Adipose tissue (tissue), 3 donors: Measurements from ENCODE around the gene ZNF277. TPM values are rescaled to one million over a fixed set of nuclear protein-coding genes. Genes with fewer than 3 reads are reported as not detected.
"Not testable (repeated sequence)": the region's sequence is repeated elsewhere in the genome, so short reads cannot be mapped to it uniquely, and the experiment has no call there.

Experiments
- H3K27ac ChIP-seq: one replicate; pipeline ENCODE4 v1.5.1; 2013; ENCODE audit warnings: low read depth, low read length
- WGBS, 3 donors: extraction: QIAGEN DNeasy Blood & Tissue Kit; methylation state at CpG; one replicate each; pipeline ENCODE4 v1.1.7; 2013; 5-methylcytosine and 5-hydroxymethylcytosine counted together
- polyA plus RNA-seq, 3 donors: library from polyadenylated mRNA; stranded (reverse); fragments of 200-250 nt; gene quantifications; one replicate each; pipeline ENCODE4 v1.2.3, GENCODE V29; 2013
- donor health status: healthy with polysubstance abuse.
- donor health status: Bipolar disorder and iron deficiency.
- donor health status: healthy.

ZNF277 gene
- polyA plus RNA-seq, 3 donors = 10.5 to 18.6 (median 15.0) TPM

DNA sequence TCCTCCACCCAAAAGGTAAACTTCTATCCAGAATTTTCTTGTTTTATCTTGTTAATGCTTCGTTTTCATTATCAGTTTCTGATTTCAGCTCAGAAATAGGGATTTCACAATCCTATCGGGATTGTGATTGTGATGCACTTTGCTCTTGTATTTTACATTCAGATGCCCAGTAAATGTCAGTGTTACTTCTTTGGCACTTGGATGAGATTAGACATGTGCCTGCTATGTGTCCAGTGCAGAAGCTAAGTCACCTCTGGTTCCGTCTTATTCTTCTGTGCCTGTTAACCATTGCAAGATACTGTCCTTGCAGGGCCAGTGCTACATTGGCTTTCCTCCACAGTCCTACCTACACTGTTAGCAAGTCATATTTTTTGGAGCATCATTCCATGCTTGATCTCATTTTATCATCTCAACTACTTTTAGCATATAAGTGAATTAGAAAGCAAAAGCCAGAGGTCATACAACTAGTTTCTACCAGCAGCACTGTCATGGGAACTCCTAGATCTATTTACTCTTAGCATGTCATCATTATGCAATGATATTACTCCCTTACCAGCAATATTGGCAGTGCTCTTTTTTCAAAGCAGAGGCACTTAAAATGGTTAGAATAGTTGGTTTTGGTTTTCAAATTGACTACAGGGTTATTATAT lies 26.7 kb downstream of the ZNF277 start:
- H3K27ac ChIP-seq = no peak overlapping the region
- WGBS, 3 donors = 58 to 70% (median 63%) methylated on average over 3 of the region's 3 CpGs

DNA sequence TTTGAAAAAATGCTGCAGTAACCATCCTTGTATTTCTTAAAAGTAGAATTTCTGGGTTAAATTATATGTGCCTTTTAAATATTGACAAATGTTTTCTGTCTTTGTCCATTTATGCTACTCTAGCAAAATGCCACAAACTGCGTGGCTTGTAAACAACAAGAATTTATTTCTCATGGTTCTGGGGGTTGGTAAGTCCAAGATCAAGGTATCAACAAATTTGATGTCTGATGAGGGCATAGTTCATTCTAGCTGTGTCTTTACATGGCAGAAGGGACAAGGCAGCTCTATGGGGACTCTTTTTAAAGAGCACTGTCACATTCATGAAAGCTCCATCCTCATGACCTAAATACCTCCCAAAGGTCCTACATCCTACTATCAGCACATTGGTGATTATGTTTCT lies 27.7 kb downstream of the ZNF277 start:
- WGBS, 3 donors = 95 to 100% (median 100%) methylated on average over 1 of the region's 1 CpG

GRCh38 chr7:112236597-112236996 lies 30.1 kb downstream of the ZNF277 start:
- H3K27ac ChIP-seq = no peak overlapping the region
- WGBS, 3 donors = 85 to 97% (median 96%) methylated on average over 2 of the region's 2 CpGs

More for the DNA sequence above, 27.7 kb downstream of the ZNF277 start:
- no peak overlapping the region for H3K27ac ChIP-seq

GRCh38 chr7:112238330-112238729 lies 31.8 kb downstream of the ZNF277 start:
- 95 to 98% (median 98%) methylated on average over 3 of the region's 3 CpGs for WGBS, 3 donors
- H3K27ac ChIP-seq = no peak overlapping the region

DNA sequence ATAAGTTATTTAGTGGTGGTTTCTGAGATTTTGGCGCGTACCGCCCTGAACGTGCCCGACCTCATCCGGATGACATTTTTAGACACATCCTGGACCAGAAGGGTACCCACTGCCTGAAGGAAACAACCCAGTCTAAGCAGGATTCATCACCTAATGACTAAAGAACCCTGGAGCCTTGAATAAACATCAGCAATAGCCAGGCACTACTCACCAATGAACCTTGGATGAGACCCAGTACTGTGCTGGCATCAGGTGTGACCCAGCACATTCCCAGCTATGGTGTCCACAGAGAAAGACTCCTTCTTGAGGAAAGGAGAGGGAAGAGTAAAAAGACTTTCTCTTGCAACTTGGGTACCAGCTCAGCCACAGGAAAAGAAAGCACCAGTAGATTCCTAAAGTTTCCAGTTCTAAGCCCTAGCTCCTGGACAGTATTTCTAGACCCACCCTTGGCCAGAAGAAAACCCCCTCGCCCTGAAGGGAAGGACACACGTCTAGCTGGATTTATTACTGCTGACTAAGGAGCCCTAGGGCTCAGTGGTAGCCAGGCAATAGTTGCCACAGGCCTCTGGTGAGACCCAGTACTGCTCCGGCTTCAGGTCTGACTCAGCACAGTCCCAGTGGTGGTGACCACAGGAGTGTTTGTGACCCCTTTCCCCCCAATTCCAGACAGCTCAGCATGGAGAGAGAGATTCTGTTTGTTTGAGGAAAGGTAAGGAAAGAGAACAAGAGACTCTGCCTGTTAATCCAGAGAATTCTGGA lies 32.5 kb downstream of the ZNF277 start:
- WGBS, 3 donors = 95 to 96% (median 96%) methylated on average over 9 of the region's 9 CpGs
- no peak overlapping the region for H3K27ac ChIP-seq

DNA sequence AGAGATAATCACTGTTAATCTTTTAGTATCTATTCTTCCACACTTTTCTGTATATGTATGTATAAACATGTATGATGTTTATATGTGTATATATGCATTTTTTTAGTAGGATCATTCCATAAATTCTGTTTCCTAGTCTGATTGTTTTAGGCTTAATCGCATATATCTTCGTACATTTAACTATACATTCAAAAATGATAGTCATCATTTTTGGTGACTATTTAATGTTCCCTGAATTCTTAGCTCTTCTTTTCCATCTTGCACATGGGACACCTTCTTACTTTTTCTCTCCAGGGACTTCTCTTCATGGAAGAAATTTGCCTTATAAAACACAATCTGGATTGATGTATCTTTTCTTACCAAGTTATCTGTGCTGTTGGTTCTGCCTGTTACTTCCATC lies 42.1 kb downstream of the ZNF277 start:
- H3K27ac ChIP-seq = no peak overlapping the region
- 94 to 99% (median 96%) methylated on average over 2 of the region's 2 CpGs for WGBS, 3 donors

- H3K27ac ChIP-seq = not testable (repeated sequence)
- WGBS, 3 donors = 75 to 87% (median 85%) methylated on average over 10 to 13 of the region's 13 CpGs
These were observed 43.5 kb downstream of the ZNF277 start for GRCh38 chr7:112249967-112250366.

GRCh38 chr7:112252141-112252540 lies 45.6 kb downstream of the ZNF277 start:
- H3K27ac ChIP-seq = no peak overlapping the region
- 92 to 97% (median 96%) methylated on average over 3 of the region's 3 CpGs for WGBS, 3 donors

DNA sequence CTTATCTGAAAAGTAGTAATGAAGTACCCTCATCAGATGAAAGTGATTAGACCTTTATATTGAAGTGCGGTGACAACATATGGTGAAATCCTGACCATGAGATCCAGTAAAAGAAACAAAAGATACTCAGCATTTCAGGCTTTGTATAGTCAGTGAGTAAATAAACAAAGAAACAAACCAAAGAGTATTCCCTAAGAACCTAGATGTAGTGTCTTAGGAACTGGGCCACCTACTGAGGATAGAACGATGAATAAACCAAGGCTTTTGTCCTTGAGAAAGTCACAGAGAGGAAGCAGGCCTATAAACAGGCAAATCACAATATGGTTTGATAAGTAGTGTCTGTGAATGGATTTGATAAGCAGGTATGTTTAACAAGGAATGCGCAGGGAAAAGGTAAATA lies 46.2 kb downstream of the ZNF277 start:
- H3K27ac ChIP-seq = no peak overlapping the region
- 38 to 96% (median 94%) methylated on average over 3 of the region's 3 CpGs for WGBS, 3 donors

DNA sequence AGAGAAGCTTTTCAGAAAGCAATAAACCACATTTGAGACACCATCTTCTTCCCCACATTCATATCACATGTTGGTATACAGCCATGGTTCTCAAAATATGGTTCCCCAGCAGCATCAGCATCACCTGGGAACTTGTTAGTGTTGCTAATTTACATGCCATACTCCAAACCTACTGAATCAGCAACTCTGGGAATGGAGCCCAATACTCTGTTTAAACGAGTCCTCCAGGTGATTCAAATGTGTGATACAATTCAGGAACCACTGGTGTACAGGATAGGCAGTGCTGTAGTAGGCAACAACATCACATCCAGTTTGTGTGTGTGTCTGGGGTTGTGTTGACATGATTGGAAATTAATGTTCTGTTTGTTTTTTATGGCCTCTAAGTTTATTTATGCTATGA lies 47.7 kb downstream of the ZNF277 start:
- 24 to 79% (median 77%) methylated on average over 1 of the region's 1 CpG for WGBS, 3 donors
- no peak overlapping the region for H3K27ac ChIP-seq

DNA sequence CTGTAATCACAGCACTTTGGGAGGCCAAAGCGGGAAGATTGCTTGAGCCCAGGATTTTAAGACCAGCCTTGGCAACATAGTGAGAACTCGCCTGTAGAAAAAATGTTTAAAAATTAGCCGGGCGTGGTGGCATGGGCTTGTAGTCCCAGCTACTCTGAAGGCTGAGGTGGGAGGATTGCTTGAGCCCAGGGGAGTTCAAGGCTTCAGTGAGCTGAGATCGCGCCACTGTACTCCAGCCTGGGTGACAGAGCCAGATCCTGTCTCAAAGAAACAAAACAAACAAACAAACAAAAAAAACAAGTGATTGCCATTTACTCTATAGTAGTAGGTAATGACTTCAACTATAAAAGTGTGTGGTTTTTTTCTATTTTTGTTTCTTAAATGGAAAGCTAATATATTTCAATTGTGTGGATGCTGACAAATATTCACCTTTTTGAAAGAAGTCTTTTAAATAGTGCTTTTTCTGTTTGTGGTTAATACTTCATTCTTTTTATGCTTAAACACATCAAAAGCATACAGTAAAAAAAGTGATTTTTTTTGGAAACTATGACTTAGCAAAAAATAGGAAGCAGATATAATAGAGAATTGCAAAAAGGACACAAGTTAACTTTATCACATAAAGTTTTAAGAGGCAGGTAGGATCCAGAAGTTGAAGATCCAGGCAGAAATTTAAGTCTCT lies 48.4 kb downstream of the ZNF277 start:
- no peak overlapping the region for H3K27ac ChIP-seq
- WGBS, 3 donors = 85 to 96% (median 92%) methylated on average over 6 of the region's 6 CpGs

DNA sequence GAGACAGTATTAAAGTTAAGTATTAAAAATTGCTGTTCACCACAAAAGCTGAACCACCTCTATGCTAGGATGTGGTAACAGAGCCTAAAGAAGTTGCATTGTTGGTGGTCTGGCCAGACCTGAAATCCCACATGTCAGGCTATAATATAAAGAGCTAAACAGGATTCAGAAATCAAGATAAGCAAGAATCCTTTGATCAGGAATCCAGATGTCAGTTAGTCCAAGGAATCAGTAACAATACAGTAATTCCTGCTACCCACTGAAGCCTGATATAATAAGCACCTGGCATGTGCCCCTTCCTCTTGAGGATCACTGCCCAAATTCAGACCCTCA lies 48.9 kb downstream of the ZNF277 start:
- no peak overlapping the region for H3K27ac ChIP-seq

GRCh38 chr7:112257073-112257472 lies 50.6 kb downstream of the ZNF277 start:
- 38 to 95% (median 88%) methylated on average over 2 of the region's 2 CpGs for WGBS, 3 donors
- H3K27ac ChIP-seq = no peak overlapping the region

DNA sequence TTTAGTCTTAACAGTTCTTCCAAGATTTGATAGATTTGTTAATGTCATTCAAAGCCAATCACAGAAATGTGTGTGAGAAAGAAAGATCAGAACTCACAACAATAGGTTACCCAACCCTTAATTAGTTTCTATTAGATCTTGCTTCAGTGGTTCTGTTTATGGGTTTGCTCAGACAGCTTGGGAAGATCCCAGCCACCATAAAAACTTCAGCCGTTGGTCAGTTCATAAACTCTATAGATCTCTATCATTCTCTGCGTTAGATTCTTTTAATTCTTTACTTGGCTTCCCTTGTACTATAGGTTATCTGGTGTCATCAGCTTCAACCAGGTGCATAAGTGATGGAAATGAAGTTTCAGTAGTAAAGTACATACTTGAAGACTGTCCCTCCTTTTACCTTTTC lies 54.4 kb downstream of the ZNF277 start:
- 90 to 95% (median 95%) methylated on average over 2 of the region's 2 CpGs for WGBS, 3 donors

DNA sequence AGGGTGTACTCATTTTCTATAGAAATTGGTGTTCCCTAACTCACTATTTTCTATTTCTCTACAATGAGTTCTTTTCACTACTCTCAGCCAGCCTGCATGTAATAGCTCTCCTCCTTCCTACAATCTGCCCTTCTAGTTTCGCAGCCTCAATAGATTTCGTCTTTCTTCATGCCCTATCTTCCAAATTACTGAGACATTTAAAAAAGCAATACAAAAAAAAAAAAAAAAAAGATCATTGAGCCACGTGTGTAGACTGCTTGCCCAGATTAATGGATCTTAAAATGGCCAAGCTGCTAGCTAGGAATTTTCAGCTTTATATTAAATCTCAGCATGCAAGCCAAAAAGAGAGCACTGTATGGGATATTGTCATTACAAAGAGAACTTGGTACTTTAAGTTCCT lies 55.5 kb downstream of the ZNF277 start:
- no peak overlapping the region for H3K27ac ChIP-seq
- WGBS, 3 donors = 77 to 83% (median 81%) methylated on average over 3 of the region's 3 CpGs

More for the DNA sequence above, 54.4 kb downstream of the ZNF277 start:
- no peak overlapping the region for H3K27ac ChIP-seq

GRCh38 chr7:112262855-112263487 lies 56.5 kb downstream of the ZNF277 start:
- H3K27ac ChIP-seq = no peak overlapping the region

DNA sequence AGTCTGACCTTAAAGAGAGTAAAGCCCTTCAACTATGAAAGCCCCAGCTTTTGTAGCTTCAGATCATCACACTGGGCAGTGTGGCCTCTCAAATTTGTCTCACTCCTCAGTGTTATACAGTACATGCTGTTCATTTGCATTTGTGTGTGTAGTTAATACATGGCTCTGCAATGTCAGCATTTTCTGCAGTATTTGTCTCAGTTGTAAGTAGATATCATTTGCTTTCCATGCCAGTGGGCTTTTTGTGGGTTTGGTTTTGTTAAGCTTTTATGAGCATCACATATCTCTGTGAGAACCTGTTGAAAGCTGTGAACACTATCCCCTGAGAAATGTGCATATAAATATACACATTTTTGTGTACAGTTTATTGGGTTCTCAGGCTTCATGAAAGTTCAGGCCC lies 57.0 kb downstream of the ZNF277 start:
- no peak overlapping the region for H3K27ac ChIP-seq

More at GRCh38 chr7:112262855-112263487, 56.5 kb downstream of the ZNF277 start:
- WGBS, 3 donors = 84 to 85% (median 84%) methylated on average over 2 of the region's 2 CpGs

DNA sequence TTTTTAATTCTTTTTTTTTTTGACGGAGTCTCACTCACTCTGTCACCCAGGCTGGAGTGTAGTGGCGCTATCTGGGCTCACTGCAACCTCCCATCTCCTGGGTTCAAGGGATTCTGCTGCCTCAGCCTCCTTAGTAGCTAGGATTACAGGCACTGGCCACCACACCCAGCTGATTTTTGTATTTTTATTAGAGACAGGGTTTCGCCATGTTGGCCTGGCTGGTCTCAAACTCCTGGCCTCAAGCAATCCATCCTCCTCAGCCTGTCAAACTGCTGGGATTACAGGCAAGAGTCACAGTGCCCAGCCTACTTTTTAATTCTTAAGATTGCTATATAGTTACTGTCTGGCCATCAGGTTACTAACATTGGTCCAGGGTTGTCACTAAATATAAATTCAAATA lies 59.6 kb downstream of the ZNF277 start:
- 92 to 100% (median 95%) methylated on average over 3 of the region's 3 CpGs for WGBS, 3 donors
- no peak overlapping the region for H3K27ac ChIP-seq

- 40 to 85% (median 44%) methylated on average over 5 of the region's 5 CpGs for whole genome bisulfite sequencing, 3 donors
- H3K27ac ChIP-seq = no peak overlapping the region
These were observed 60.2 kb downstream of the ZNF277 start for GRCh38 chr7:112266595-112267270.
